Adipose tissue (tissue), 3 donors: Measurements from ENCODE around the gene TMCC3. TPM values are rescaled to one million over a fixed set of nuclear protein-coding genes. Genes with fewer than 3 reads are reported as not detected.
A peak's percentile ranks its signal among the peaks of the same experiment; 100 is the strongest.

Experiments used
- H3K27ac ChIP-seq: one replicate; pipeline ENCODE4 v1.5.1; 2013; ENCODE audit warnings: low read depth, low read length
- WGBS, 3 donors: extraction: QIAGEN DNeasy Blood & Tissue Kit; methylation state at CpG; one replicate each; pipeline ENCODE4 v1.1.7; 2013; 5-methylcytosine and 5-hydroxymethylcytosine counted together
- polyA plus RNA-seq, 3 donors: library from polyadenylated mRNA; stranded (reverse); fragments of 200-250 nt; gene quantifications; one replicate each; pipeline ENCODE4 v1.2.3, GENCODE V29; 2013
- donor health status: healthy with polysubstance abuse.
- donor health status: Bipolar disorder and iron deficiency.
- donor health status: healthy.

The TMCC3 gene
- polyA plus RNA-seq, 3 donors: 1.9 to 4.1 (median 3.8) TPM

DNA sequence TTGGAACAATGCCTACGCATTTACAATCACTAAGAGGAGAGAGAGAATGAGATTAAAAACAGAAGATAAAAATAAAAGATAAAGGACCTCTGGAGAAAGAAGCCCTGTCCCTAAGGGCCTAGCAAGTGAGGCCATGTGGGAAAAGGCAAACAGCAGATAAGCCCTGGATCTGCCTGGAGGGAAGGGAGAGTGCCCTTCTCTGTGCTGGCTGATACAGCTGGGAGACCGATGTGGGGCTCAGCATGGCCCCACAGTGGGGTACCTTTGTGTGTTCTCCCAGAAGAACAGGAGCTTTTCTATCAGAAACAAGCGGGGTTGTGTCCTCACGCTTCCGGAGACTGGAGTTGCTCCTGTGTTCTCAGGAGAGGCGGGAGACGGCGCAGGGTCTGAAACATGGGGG is 59.9 kb downstream of the TMCC3 start:
- H3K27ac ChIP-seq: no peak overlapping the region
- WGBS, 3 donors: 85 to 98% (median 88%) methylated on average over 8 of the region's 8 CpGs

DNA sequence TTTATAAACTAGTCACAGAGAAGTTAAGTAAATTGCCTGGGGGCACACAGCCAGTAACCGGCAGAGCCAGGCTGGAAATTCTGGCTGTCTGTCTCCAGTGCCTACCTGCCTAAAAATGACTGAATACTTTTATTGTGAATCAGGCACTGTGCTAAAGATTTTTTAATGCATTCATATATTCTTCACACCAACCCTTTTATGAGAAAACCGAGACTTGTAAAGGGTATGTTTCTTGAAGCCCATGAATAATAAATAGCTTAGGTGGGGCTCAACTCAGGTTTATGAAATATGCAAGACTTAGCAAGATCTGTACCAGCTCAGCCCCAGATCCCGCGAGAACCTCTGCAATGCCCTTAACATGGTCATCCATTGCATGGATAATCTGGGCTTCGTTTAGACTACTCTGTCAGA is 60.8 kb downstream of the TMCC3 start:
- WGBS, 3 donors: 88 to 95% (median 95%) methylated on average over 5 of the region's 5 CpGs

DNA sequence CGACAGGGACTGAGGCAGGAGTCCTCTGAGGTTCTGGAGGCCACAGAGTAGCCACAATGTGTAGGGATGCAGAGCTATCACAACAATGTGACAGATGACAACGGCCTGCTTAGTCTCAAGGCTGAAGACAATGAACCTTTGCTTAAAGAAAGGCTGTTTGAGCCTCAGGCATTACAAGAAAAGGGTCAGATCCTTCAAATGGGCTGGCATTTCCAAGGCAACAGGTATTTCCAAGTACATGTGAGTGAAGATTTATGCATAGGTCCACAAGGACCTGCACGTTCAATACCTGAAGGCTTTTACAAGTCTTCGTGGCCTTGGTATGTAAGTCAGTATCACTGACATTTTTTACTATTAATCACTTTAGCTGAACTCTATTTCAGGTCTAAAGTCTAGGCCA is 62.0 kb downstream of the TMCC3 start:
- peak overlapping the region; percentile 15 for H3K27ac ChIP-seq
- 69 to 77% (median 75%) methylated on average over 4 of the region's 4 CpGs for WGBS, 3 donors

More for the DNA sequence above, 60.8 kb downstream of the TMCC3 start:
- no peak overlapping the region for H3K27ac ChIP-seq

DNA sequence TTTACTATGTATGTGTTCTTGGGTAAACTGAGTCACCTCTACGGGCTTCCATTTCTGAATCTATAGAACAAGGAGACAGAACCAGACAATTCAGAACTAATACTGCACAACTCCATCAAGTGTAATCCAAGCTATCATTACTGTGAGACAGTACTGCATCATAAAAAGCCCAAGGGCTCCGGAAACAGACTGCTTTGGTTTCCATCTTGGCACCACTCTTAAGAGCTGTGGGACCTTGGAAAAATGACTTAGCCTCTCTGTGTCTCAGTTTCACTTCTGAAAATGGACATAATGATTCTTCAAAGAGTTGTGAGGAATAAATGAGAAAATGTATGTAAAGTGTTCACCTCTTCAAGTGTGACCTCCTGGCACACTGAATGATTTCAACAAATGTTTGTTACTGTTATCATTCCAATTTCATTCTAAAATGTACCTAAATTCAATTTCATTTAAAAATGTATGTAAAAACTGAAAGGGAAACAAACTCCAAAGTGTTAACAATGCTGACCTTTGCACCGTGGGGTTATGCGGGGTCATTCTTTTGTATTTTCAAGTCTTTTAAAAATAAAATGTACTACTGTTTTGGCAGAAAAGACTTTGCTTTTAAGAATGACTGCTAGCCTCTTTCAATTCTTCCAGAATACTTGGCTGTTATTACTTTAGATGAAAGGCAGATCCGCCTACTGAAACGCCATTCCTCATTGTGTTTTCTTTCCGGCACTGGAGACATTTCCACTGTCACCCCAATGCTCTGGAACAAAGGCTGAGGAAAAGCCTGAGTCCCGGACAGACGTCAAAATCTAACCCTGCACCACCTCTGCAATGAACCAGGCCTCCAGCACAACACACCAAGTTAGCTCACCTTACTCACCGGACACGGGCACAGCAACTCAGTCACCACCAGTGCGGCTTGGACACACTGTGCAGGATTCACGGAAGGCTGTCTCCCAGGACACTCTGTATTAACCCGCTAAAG is 62.8 kb downstream of the TMCC3 start:
- WGBS, 3 donors: 72 to 81% (median 75%) methylated on average over 14 of the region's 14 CpGs
- peak overlapping the region; percentile 15 for H3K27ac ChIP-seq

DNA sequence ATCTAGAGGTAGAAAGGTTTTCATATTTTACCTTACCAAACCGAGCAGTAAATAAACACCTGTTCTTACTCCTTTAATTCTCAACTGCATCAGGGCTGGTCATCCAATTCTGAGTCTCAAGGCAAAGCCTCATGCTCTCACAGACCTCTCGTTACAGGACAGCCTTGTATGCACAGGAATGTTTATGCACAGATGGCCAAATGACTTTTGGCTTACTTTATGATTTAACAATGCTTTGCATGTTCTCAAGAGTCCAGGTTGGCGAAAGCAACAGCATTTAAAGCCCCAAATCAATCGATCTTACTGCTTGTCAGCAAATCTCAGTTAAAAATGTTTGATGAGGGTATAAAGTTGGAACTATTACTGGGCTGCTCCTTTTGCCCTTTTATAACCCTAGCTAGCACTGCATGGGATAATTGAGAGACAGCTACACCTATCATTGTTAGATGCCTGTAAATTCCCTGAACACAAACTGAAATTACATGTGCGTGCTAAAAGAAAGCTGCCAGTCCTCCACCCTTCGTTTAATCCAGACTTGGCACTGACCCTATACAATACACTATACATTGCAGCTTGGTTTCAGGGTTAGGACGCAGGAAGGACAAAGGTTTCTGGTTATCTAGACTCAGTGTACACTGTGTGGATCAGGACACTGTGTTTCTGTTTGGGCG is 63.6 kb downstream of the TMCC3 start:
- WGBS, 3 donors: 31 to 69% (median 67%) methylated on average over 8 of the region's 8 CpGs

DNA sequence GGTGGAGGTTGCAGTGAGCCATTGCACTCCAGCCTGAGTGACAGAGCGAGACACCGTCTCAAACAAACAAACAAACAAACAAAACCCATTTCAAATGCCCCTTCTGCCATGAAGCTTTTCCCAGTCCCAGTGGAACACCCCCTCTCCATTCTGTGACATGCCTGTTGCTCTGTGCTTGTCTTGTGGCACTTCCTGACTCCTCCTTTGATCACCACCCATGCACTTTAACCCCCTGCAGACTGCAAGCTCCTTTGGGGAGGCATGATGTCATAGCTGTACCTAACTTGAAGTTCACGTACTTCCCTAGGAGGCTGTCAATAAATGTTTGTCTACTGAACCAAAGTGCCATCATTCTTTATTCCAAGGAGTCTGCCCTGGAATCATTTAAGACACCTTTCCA is 64.7 kb downstream of the TMCC3 start:
- H3K27ac ChIP-seq: no peak overlapping the region
- WGBS, 3 donors: 87 to 97% (median 91%) methylated on average over 3 of the region's 3 CpGs

More for the DNA sequence above, 63.6 kb downstream of the TMCC3 start:
- no peak overlapping the region for H3K27ac ChIP-seq

DNA sequence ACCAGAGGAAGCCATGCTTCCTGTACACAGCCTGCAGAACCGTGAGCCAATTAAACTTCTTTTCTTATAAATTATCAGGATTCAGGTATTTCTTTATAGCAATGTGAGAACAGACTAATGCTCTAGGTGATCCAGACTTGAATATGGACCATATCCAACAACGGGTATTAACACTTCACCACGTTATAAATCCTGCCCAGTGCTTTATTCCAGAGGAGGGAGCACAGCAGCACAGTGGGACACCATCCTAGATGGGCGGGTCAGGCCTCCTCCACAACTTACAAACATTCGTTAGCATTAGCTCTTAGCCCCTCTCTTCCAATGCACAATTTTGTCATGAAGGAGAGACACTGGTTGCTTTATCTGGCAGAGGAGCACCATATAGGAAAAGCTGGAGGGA is 66.0 kb downstream of the TMCC3 start:
- no peak overlapping the region for H3K27ac ChIP-seq
- 66 to 88% (median 76%) methylated on average over 5 of the region's 5 CpGs for WGBS, 3 donors

DNA sequence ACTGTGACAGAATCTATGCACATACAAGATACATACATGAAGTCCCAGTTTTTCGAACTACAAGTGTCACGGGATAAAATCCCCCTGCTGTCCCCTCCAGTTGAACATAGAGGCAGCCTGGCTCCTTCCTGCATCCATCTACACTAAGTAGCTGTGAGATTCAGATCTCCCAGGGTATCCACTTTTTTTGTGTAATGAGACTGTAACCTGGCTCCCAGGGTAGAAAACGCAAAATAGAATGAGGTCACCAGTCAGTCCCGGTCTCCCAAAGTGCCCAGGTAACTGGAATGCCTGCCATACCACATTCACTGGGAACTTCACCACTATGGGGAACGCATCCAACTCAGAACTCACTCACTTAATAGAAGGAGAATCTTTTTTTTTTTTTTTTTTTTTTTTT is 67.8 kb downstream of the TMCC3 start:
- no peak overlapping the region for H3K27ac ChIP-seq
- WGBS, 3 donors: 94 to 97% (median 95%) methylated on average over 5 of the region's 5 CpGs

DNA sequence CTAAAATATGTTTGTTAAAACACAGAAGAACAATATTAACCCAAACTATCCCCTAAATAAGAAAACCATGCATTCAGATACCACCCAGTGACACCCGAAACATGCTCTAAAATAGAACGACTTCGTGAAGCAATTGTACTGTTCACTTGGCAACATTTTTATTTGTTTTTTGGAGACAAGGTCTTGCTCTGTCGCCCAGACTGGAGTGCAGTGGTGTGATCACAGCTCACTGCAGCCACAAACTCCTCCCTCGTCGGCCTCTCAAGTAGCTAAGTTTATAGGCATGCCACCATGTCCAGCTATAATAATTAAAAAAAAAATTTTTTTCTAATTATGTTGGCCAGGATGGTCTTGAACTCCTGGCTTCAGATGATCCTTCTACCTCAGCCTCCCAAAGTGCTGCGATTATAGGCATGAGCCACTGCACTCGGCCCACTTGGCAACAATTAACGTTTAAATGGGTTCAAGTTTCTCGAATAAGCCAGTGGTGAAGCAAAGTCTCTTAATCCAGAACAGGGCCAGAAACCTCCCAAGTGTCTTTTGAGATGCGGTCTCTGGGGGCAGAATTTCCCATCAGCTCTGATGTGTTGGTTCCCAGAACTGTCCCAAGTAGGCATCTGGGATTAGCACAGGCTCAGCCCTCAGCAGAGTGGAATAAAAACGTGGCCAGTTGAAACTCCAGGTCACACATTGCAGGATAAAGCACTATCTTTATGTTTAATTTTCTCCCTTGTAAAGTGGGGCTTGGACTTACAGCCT is 74.5 kb downstream of the TMCC3 start:
- H3K27ac ChIP-seq: no peak overlapping the region
- 67 to 77% (median 71%) methylated on average over 12 of the region's 12 CpGs for whole genome bisulfite sequencing, 3 donors

DNA sequence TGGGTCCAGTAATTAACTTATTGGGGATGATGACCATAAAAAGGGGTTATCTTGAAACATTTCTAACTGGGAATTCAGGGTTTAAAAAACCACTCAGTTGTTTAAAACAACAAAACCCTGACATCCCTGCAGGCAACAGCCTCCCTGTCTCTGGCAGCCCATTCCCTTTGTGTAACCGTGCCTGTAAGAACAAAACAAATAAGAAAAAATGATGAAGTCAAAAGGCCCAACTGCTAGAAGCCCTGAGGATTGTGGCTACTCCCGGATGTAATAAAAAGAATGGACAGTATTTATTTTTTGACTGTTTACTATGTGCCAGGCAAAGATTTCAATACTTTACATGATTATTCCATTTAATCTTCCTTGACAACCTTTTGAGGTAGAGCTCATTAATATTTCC is 75.3 kb downstream of the TMCC3 start:
- 80 to 90% (median 85%) methylated on average over 2 of the region's 2 CpGs for WGBS, 3 donors
- H3K27ac ChIP-seq: no peak overlapping the region

DNA sequence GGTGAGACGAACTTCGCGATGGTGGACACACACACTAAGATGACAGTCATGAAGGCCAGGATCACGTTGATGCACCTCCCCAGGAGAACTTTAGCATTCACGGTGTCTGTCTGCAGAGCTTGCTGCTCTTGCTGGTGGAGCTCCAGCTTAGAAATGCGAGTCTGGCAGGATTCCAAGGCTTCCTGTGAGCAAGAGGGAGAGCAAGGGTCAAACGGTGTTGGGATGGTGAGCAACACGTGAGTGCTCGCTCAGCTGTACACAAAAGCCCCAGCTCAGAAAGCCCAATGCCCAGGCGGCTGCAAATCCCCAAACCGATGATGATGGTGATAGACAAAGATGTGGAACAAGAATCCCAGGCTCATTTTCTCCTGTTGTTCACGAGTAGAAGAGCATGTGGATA is 78.8 kb downstream of the TMCC3 start:
- no peak overlapping the region for H3K27ac ChIP-seq
- WGBS, 3 donors: 41 to 51% (median 47%) methylated on average over 12 of the region's 12 CpGs

DNA sequence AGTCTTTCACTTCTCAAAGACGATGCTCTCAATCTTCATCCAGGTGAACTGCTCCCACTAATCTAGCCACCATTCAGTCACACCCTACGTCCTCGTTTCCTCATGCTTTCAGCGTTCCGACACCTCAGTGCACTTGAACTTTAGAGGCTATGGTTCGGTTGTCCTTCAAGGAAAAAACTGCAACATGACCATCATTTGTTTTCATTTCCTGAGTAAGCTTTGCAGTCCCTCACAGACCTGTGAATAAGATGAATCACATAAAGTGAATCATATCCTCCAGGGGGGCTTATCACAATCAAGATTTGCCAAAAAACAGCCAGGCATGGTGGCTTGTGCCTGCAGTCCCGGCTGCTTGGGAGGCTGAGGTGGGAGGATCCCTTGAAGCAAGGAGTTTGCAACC is 80.2 kb downstream of the TMCC3 start:
- no peak overlapping the region for H3K27ac ChIP-seq
- 82 to 88% (median 84%) methylated on average over 7 of the region's 7 CpGs for WGBS, 3 donors

DNA sequence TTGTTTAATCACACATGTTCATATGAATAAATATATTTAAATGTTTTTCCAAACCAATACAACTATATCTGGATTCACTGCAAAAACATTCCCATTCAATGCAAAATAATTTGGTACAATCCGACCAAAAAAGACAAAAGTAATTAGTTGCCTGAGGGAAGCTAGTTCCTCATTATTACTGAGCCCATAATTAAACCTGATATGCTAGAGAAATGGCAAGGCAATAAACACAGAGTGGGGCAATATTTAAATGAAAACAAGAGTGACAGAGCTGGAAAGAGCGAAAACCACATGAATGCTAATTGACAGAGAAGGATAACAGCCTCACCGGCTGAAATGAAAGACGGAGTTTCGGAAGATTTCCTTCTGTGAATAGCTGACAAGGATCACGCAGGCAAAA is 82.6 kb downstream of the TMCC3 start:
- no peak overlapping the region for H3K27ac ChIP-seq
- WGBS, 3 donors: 93 to 97% (median 95%) methylated on average over 6 of the region's 6 CpGs

DNA sequence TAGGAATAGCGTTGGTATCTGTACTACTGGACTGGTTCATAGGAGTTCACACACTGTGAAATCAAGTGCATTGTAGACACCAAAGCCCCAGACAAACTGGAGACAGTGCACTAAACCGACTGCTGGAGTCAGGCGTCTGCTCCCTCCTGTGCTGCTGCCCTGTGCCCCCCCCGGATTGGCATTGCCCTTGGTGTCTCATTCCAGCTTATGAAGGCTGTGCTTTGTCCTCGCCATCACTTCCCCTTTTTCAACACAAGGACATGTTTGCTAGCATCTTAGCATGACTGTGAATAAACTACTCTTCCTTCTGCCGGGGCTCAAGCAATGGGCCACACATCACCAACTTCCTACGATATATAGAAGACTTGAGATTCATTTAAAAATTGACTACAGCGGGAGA is 84.0 kb downstream of the TMCC3 start:
- WGBS, 3 donors: 74 to 82% (median 81%) methylated on average over 8 of the region's 8 CpGs

DNA sequence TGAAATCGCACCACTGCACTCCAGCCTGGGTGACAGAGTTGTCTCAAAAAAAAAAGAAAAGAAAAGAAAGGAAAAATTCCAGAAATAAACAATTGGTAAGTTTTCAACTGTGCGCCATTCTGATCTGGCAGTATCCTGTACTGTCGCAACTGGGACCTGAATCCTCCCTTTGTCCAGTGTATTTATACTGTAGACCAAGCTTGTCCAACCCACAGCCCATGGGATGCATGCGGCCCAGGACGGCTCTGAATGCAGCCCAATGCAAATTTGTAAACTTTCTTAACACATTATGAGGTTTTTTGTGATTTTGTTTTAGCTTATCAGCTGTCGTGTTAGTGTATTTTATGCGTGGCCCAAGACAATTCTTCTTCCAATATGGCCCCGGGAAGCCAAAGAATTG is 84.7 kb downstream of the TMCC3 start:
- WGBS, 3 donors: 95 to 96% (median 95%) methylated on average over 8 of the region's 8 CpGs
- no peak overlapping the region for H3K27ac ChIP-seq

More for the DNA sequence above, 84.0 kb downstream of the TMCC3 start:
- no peak overlapping the region for H3K27ac ChIP-seq

DNA sequence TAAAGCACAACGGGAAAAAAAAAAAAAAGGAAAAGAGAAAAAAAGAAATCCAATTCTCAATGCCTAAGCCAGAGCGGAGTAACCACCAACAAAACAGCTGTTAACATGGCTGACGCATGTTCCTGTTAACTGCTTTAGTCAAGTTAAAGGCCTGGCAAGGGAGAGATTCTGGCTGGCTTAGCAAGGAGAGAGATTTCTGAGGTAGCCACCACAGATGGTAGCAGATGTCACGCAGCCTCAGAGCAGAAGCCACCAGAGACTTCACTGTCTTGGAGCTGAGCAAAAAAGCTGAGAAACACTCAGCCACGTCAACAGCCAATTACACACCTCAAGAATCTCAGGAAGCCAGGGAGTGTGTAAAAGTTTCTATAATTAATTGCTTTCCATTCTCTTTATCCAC is 87.1 kb downstream of the TMCC3 start:
- H3K27ac ChIP-seq: no peak overlapping the region
- WGBS, 3 donors: 85 to 90% (median 85%) methylated on average over 5 of the region's 5 CpGs

DNA sequence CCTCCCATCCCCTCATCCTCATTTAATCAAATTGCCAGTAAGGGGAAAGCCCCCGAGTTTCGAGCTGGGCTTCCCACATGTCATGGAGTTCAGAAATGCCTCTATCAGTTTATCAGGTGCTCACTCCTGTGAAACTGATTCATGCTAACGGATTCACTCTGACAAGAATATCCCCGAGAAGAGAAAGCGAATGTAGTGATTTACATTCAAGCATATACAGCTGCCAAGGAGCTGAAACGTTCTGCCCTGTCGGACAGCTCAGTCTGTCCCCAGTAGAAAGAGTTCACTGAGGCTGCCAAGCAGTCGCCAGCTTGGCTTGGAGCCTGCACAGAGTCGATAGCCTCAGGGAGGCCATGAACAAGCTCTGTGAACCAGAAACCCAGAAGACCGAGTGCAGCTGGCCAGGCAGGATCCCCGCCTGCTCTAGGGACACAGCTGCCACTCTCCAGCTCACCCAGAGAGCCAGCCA is 88.4 kb downstream of the TMCC3 start:
- H3K27ac ChIP-seq: no peak overlapping the region
- 51 to 81% (median 73%) methylated on average over 11 of the region's 11 CpGs for WGBS, 3 donors

DNA sequence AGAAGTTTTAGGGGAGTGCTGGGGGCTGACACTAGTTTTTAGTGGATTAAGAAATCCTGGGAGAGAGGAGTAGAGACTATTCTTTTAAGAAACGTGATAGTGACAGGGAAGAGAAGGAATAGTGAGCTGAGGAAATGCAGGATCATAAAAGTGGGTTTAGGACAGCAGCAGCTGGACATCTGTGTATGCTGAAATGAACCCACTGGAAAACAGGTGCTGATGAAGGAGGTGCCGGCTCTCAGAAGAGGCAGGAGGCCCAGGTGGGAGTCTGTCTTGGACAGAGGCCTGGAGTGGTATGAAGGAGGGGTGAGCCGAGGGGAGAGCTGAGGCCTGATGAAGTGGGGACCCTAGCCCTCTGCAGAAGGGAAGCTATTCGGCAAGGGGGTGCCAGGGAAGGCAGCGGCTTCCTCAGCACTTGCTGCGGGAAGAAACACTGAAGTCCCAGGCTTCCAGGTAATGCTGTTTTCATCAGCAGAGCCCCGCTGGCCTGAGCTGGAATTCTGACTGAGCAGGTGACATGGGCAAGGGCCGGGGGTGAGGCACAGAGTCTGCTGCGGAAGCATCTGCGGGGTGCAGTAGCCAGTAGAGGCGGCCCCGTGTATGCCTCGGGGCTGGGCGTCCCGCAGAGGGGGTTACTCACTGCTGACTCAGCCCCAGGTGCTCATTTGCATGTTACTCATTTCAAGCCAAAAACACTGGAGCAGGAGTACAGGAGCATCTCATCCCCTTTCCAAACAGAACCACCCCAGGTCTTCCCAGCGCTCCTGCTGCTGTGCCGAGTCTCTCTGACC is 89.7 kb downstream of the TMCC3 start:
- no peak overlapping the region for H3K27ac ChIP-seq
- WGBS, 3 donors: 60 to 76% (median 66%) methylated on average over 17 of the region's 17 CpGs
